ENCODE measurements around the gene PLCB2. TPM values are rescaled to one million over a fixed set of nuclear protein-coding genes. Genes with fewer than 3 reads are reported as not detected.

The PLCB2 gene
- total and polyA plus RNA-seq, 2 donors (not counting 3 experiments of a cell fraction or from before 2014, with no cell fraction given), result 1.5 to 1.6 TPM

- intact Hi-C loops (cut with micrococcal nuclease), result loop anchor here (10.0 kb wide), 1 partner anchor 172 kb away; the partner anchor contains the start of gene BMF
- H3K9me3 ChIP-seq (replicated peaks; ENCODE audit: control insufficient read depth, insufficient read depth, low read length), result no peaks in the 10 kb centered on the region
- BruUV-seq (replicated peaks), result no TSS peak
Measured at GRCh38 chr15:40276927-40277326, 30.8 kb downstream of the PLCB2 start.

More at GRCh38 chr15:40276927-40277326, 30.8 kb downstream of the PLCB2 start:
- ChIA-PET CTCF (interaction anchor here (3.8 to 20.1 kb wide), 3 partner anchors 34 to 62 kb away, joined by 46 to 879 read pairs (median 403); partner anchors contain the start of gene PLCB2), POLR2A (no interaction called here)
- Histone ChIP-seq H3K79me2 (ENCODE audit: control insufficient read depth, insufficient read depth, low read length) (no peaks in the 10 kb centered on the region), H3K4me2 (ENCODE audit: insufficient read depth, low read length) (no peak overlapping the region), H3K9ac (replicated peaks; ENCODE audit: extremely low read depth, insufficient read depth, low read length) (no peak overlapping the region), H3K27ac (ENCODE audit: insufficient read depth, low read depth, low read length) (no peak overlapping the region), H3K27me3 (ENCODE audit: control insufficient read depth in 2 of 2, insufficient read depth in 2 of 2, low read length in 2 of 2) (peaks cover 33 to 47% of the 10 kb centered on the region in 2 experiments), H3K4me3 (replicated peaks in 1 of 3; ENCODE audit: insufficient read depth in 1 of 3, low read depth in 1 of 3, low read length in 3 of 3) (no peak overlapping the region), H3K9me1 (replicated peaks; ENCODE audit: control insufficient read depth, extremely low read depth, insufficient read depth, low read length) (no peaks in the 10 kb centered on the region), H3K36me3 (ENCODE audit: control insufficient read depth in 2 of 2, extremely low read depth in 1 of 2, insufficient read depth in 2 of 2, low read length in 2 of 2) (no peaks in the 10 kb centered on the region), H2AFZ (ENCODE audit: low read depth, low read length) (no peak overlapping the region), H4K20me1 (replicated peaks; ENCODE audit: control insufficient read depth, extremely low read depth, insufficient read depth, low read length) (no peaks in the 10 kb centered on the region), H3K4me1 (ENCODE audit: control insufficient read depth, extremely low read depth, insufficient read depth, low read length) (no peaks in the 10 kb centered on the region)
- no peak for DNase-seq (ENCODE audit: low read depth, low spot score)
- FAIRE-seq, result no peak
- no peak for TF ChIP-seq MYC (IDR thresholded peaks at IDR 0.05; ENCODE audit: low read depth, low read length)
- TF ChIP-seq CTCF (IDR thresholded peaks at IDR 0.05; ENCODE audit: extremely low read depth in 1 of 2, insufficient read depth in 1 of 2, low read depth in 1 of 2, low read length in 2 of 2), result no peak
- no peak for TF ChIP-seq EZH2 (IDR thresholded peaks at IDR 0.05; ENCODE audit: borderline replicate concordance, low read depth, low read length, severe bottlenecking)
- no peak for TF ChIP-seq GATA2 (IDR thresholded peaks at IDR 0.05; ENCODE audit: insufficient read depth, insufficient read length, low read depth, low read length)
- no peak for TF ChIP-seq POLR2AphosphoS5 (IDR thresholded peaks at IDR 0.05; ENCODE audit: insufficient read depth, low read depth, low read length)
- TF ChIP-seq JUN (IDR thresholded peaks at IDR 0.05; ENCODE audit: borderline replicate concordance, insufficient read depth, insufficient read length, low read depth), result no peak
- TF ChIP-seq MAX (IDR thresholded peaks at IDR 0.05; ENCODE audit: insufficient read depth, insufficient read length), result no peak
- TF ChIP-seq POLR2A (IDR thresholded peaks at IDR 0.05; ENCODE audit: low read depth, low read length), result no peak
- TF ChIP-seq FOS (IDR thresholded peaks at IDR 0.05; ENCODE audit: borderline replicate concordance, insufficient read depth, low read length), result no peak
- dilution Hi-C loops (cut with MboI; ENCODE audit: extremely low pct_ligation_motif_present, low sequenced_read_pairs), result no loop called here

Data from endothelial cell of umbilical vein (primary cell).